PFSK-1 (cell line): ENCODE results near the gene MFAP4.

Experiments
- POLR2AphosphoS5 ChIP-seq: IDR thresholded peaks from 2 replicates; pipeline ENCODE4 v1.6.1; 2012; ENCODE audit warnings: low read depth, mild to moderate bottlenecking, control low read depth, low read length, moderate library complexity
- REST ChIP-seq, 2 experiments: IDR thresholded peaks; 2 replicates each; pipeline versions ENCODE4 v1.6.1 to v1.8.0; 2011 to 2012; ENCODE audit warnings: low read depth in 2 of 2, low read length in 2 of 2, control low read depth in 1 of 2, inconsistent platforms in 1 of 2, mild to moderate bottlenecking in 1 of 2, moderate library complexity in 1 of 2; ENCODE audit not compliant: insufficient read depth in 1 of 2
- TAF1 ChIP-seq: IDR thresholded peaks from 2 replicates; pipeline ENCODE4 v1.6.1; 2012; ENCODE audit warnings: low read length, control low read depth, borderline replicate concordance; ENCODE audit not compliant: insufficient read depth

GRCh38 chr17:19371259-19372010, 15.6 kb downstream of the MFAP4 start:
- TF ChIP-seq POLR2AphosphoS5: no peak
- TF ChIP-seq TAF1: no peak
- TF ChIP-seq REST (IDR thresholded peaks at IDR 0.05; ENCODE audit: insufficient read depth in 1 of 2, low read depth in 2 of 2, low read length in 2 of 2): no peak
